HG03139 (cell line): ENCODE results near the gene GRM4.

ENCODE experiments used
- ATAC-seq: cut with Tn5 transposase; IDR thresholded peaks from one replicate; pipeline ENCODE4 v1.9.1; 2021; ENCODE audit not compliant: unreplicated experiment

GRM4 gene

DNA sequence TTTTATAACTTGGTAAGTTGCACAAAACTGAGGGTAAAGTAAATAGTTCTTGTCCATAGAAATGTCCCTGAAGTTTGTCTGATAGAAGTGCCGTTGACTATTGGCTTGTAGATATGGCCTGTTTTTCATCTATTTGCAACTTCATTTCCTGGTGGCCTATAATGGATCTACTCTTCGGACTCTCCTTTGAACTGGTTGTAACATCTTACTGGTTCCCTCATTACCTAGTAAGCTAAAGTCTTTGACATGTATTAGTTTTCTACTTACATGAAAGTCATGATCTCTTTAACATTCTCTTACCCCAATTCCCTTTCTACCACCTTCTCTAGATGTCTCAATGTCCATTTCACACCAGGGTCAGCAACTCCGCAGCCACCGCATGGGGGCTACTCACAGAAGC lies 146.3 kb downstream of the GRM4 start:
- ATAC-seq, result no peak

DNA sequence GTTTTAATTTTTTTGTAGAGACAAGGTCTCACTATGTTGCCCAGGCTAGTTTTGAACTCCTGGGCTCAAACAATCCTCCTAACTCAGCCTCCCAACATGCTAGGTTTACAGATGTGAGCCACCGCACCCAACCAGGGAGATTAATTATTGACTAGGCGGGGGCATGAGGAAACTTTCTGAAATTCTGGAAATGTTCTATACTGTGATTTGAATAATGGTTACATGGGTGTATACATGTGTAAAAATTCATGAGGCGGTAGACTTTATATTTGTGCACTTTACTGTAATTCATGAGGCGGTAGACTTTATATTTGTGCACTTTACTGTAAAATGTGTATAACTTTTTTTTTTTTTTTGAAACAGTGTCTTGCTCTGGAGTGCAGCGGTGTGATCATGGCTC lies 147.2 kb downstream of the GRM4 start:
- no peak for ATAC-seq

- ATAC-seq, result no peak
These were observed 148.6 kb downstream of the GRM4 start for GRCh38 chr6:33997265-33997664.

DNA sequence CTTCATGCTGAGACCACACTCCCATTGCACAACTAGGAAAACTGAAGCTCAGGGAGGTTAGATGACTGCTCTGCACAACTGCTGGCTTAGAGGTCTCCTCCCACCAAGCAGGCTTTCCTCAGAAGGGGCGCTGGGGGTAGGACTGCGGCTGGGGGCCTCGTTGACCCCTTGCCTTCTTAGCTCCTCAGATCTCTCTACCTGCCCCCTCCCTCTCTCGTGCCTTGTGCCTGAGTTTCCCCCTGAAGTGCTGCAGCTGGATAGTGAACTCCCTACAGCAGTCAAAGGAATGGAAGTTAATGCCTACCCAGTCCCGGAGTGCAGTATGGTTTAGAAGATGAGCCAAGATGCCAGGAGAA lies 149.8 kb downstream of the GRM4 start:
- no peak for ATAC-seq

DNA sequence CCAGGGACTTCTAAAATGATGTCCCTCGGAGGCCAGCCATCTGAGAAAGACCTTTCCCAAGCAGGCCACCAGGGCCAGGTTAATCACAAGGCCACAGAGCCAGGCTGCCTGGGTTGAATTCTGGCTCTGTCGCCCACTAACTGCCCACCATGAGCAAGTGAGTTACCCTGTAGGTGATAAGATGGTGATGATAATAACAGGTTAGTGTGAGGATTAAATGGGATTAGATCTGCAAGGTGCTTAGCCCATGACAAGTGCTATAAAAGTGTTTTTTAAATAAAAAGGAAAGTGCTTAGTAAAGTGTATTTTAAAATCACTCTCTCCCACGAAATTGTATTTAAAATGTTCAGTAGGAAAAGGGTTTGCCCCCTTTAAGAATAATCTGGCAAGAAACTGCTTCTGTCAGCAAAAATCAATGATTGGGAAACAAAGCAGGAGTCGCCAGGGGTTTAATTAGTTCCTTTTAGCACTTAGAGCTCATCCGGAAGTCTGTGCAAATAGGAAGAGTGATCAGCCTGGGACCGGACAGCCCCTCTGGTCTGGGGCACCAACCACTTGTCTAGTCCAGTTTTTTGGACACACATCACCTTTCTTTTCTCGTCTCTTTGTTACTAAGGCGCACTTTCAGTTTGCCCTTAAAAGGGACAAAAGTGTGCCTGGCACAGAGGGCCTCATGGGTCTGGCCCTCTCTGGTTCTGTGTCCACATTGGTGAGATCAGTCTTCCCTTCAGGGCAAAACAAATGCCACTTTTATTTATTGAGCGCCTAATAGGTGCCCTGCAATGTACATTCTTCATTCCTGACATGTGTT lies 150.4 kb downstream of the GRM4 start:
- ATAC-seq, result no peak

DNA sequence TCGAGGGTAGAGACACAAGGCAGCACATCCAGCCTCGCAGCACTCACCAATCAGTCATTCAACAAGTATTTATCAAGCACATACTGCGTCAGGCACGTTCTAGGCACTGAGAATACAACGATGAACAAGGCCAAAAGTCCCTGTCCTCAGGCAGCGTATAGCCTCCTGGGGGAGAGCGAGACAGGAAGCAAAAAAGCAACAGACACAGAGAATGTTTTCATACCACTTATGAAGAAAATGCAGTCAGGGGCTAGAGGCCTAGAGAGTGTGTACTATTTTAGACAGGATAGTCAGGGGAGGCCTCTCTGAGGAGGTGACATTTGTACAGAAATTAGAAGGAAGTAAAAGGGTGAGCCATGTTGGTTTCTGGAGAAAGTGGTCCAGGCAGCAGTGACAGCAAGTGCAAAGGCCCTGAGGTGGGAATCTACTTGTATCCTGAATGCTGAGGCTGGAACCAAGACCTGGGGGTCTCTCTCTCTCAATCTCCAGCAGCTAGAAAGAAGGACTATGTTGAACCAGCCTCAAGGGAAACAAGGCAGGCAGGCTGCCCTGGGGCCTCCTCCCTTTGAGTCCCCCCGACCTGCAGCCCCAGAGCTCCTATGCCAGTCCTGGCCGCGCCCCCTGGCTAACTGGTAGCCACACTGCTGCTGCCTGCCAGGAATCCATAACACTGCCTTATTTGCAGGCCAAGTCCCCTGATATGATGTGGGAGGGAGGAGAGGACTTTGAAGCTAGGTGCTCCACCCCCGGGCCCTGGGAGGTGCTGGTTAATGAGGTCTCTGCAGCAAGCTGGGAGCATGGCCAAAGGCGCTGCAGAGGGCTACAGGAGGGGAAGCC lies 151.2 kb downstream of the GRM4 start:
- no peak for ATAC-seq

DNA sequence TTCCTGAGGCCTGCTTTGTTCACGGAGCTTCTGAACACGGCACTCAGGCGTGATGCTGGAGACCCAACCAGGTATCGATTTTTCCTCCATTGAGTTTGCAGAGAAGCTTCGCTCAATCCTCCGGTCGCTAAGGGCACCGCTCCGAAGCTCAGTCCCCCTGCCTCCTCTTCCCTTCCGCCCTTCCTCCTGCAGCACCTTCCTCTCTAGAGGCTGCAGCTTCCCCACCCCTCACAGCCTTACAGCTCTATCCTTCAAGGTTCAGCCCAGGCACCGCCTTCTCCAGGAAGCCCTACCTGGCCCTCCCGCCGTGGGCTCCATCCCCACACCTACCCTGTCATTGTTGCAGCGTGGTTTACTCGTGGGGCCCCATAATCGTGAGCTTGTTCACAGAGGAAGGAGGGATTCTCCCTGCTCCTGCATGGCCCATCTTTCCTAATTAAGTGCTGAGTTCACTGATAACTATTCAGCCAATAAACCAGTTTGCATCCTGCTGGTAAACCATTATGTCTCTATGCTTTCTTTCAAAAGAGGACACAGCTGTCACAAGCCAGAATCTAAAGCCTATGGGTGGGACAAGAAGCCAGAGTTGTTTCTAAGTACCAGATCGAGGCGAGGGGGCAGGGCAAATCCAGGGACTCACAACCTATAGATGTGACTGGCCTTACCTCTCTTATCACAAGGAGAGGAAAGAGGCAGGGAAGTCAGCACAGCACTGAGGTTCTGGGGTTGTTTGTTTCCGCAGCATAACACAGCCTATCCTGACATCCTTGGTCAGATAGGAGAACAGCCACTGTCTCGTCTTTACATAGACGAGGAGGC lies 152.0 kb downstream of the GRM4 start:
- no peak for ATAC-seq

DNA sequence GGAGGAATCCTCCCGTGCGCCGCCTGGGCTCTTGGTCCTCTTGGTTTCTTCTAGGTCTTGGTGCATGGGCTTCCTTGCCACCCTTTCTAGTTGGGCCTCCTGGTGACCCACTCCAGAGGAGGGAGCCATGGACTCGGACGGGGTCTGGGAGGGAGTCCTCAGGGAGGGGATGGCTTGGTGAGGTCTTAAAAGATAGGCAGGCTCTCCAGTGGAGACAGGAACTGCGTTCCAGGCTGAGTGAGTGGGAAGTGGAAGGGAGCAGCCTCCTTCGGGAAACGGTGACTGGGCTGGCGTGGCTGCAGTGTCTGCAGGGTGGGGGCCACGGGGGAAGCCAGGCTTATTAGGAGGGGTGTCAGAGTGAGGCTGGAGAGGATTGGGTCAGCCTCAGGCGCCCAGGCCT lies 152.8 kb downstream of the GRM4 start:
- no peak for ATAC-seq

- no peak for ATAC-seq
These were observed 153.7 kb downstream of the GRM4 start for GRCh38 chr6:33992191-33992590.

- no peak for ATAC-seq
These were observed 154.3 kb downstream of the GRM4 start for GRCh38 chr6:33991610-33992009.

GRCh38 chr6:33990061-33990541 lies 155.8 kb downstream of the GRM4 start:
- no peak for ATAC-seq

- no peak for ATAC-seq
These were observed 156.7 kb downstream of the GRM4 start for GRCh38 chr6:33989016-33989854.

- no peak for ATAC-seq
These were observed 157.5 kb downstream of the GRM4 start for GRCh38 chr6:33988121-33989015.

DNA sequence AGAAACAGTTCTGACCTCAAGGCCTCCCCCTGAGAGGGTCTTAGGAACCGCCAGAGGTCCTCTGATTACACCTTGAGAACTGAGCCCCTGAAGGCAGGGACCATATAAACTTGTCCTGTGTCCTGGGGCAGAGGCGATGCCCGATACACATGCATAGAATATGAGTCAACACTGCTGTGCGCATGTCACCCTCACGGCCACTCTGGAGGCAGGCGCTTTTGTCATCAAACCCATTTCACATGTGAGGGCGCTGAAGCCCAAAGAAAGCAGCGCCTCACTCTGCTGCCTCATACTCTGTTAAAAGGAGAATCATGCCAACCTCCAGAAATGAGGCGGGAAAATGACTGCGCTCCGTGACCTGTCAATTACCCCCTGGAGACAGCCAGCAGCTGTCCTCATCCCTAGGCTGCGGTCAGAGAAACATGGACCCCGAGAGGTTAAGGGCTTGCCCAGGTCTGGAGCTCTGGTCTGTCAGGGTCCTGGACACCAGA lies 158.3 kb downstream of the GRM4 start:
- no peak for ATAC-seq

DNA sequence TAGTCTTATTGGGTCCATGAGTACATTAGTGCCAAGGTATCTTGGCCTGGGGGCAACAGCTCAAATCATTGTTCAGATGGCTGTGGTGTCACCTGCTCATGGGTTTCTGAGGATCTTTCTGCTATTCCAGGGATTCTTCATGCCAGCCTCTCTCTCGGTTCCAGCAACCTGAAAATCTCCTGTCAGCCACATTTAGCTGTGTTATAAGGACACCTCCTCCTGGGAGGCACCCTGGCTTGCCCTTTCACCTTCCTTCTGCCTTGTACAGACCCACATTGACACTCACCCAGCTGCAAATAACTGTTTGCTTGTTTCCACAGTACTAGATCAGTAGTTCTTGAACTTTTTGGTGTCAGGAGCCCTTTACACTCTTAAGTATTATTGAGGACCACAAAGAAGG lies 159.9 kb downstream of the GRM4 start:
- ATAC-seq, result no peak

DNA sequence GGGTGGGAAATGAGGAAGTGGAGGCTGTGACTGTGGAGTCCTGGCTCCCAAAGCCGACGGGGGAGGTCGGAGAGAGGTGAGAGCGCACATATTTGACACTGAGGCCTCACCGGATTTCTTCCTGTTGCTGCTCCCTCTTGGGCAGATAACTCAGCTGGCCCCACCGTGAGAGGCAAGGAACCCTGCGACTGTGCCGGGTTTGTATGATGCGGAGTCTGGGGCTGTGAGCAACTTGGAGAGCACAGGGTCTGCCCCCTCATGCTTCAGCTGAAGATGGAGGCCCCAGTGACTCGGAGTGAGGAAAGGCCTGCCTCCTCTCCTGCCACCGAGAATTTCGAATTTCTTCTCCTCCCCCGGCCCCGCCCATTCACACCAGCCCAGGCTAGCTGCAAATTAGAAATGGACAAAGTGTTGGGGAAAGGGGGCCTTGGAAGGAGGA lies 160.6 kb downstream of the GRM4 start:
- no peak for ATAC-seq

GRCh38 chr6:33984466-33985312 lies 161.2 kb downstream of the GRM4 start:
- no peak for ATAC-seq

DNA sequence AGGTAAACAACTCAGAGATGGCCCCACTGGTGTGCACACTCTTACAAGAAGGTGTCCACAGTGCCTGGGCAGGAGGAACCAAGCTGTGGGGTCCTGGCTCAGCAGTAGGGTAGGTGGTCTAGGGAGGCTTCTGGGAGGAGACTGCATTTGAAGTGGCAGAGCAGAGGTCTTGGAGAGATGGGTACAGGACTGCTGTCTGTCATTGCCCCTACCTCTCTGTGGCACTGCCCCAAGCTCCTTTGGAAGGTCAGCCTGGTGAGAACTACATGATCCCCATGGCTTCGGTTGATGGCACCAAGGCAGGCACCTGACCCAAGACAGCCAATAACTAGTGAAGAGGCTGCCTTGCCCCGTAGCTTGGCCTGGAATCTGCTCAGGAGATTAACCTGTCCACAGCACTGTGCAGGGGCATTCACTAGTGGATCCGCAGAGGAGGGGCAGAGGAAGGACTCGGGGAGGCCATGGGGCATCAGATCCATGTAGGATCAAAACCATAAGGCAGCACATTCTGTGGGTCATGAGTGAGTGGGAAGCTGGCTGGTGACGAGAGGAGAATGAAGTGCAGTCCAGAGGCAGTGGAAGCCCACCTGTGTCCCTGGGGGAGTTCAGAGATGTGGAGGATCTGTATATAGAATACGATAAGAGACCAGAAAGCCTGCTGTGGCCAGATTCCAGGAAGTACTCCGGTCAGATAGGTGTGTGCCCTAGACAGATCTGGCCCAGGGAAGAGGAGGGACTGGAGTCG lies 162.0 kb downstream of the GRM4 start:
- ATAC-seq, result no peak
